ENCODE results near the gene ERI3.

The ERI3 gene

DNA sequence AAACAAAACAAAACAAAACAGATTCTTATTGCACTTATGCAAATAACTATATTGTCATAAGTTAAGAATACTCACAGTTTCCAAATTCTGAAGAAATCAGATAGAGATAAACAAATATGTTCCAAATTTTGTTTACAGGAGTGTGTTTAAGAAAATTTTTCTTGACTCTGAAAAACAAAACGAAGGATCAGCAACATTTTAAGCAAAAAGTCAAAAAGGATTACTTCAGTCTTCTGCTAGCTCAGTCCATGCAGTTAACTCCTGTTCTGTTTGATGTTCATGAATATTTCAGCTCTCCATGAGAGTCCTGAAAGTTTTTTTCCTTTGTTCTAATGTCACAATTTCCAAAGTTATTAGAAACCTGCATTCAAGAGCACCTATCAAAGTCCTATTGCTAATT, 180.4 kb downstream of the ERI3 start:
- peaks cover 23% of the 10 kb centered on the region for H3K9me3 Mint-ChIP-seq
- H3K27me3 Mint-ChIP-seq (ENCODE audit: low read depth), result peaks cover 4% of the 10 kb centered on the region
- H3K4me1 Mint-ChIP-seq, result no peaks in the 10 kb centered on the region
- no peaks in the 10 kb centered on the region for H3K36me3 Mint-ChIP-seq (ENCODE audit: low read depth)
- TF ChIP-seq, protein P1, sequence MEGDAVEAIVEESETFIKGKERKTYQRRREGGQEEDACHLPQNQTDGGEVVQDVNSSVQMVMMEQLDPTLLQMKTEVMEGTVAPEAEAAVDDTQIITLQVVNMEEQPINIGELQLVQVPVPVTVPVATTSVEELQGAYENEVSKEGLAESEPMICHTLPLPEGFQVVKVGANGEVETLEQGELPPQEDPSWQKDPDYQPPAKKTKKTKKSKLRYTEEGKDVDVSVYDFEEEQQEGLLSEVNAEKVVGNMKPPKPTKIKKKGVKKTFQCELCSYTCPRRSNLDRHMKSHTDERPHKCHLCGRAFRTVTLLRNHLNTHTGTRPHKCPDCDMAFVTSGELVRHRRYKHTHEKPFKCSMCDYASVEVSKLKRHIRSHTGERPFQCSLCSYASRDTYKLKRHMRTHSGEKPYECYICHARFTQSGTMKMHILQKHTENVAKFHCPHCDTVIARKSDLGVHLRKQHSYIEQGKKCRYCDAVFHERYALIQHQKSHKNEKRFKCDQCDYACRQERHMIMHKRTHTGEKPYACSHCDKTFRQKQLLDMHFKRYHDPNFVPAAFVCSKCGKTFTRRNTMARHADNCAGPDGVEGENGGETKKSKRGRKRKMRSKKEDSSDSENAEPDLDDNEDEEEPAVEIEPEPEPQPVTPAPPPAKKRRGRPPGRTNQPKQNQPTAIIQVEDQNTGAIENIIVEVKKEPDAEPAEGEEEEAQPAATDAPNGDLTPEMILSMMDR (IDR thresholded peaks at IDR 0.05; ENCODE audit: unreplicated experiment in 3 of 3), result no peak
- H3K4me3 Mint-ChIP-seq, result no peak overlapping the region
- H3K27ac Mint-ChIP-seq, result no peak overlapping the region

Data from nephron (organoid).